ENCODE results near the gene OTUD5.
"Not testable (repeated sequence)": the region's sequence is repeated elsewhere in the genome, so short reads cannot be mapped to it uniquely, and the experiment has no call there.

Gene OTUD5

GRCh38 chrX:48910926-48911411 lies 46.4 kb downstream of the OTUD5 start:
- DNase-seq: no peak

GRCh38 chrX:48909703-48910294 lies 47.6 kb downstream of the OTUD5 start:
- no peak for DNase-seq

GRCh38 chrX:48908600-48908999 lies 48.8 kb downstream of the OTUD5 start:
- DNase-seq: no peak

DNA sequence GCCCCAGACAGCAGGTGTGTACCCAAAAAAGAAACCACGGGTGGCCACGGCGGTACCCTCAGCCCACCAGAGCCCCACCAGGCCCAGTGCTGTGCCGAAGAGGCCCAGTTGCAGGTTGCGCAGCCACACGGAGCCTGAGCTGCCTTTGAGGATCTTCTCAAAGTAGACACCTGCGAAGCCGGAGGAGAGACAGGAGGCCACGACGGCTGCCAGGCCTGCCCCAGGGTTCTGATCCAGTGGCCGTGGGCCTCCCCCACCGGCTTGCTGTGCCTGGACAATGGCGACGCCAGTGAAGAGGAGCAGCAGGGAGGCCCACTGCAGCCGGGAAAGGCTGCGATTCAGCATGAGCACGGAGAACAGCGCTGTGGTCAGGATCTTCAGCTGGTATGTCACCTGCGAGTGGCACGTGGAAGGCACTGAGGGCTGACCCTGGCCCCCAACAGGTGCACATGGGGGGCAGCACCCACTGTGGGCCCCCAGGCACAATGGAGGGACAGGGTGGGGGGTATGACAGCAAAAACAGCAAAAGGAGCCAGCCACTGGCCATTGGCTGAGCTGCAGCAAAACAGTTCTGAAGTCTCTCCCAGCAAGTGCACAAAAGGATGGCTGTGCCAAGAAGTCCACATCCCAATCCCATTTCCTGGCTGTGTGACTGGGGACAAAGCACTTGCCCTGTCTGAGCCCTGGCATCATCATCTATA lies 52.2 kb downstream of the OTUD5 start:
- DNase-seq: no peak

DNA sequence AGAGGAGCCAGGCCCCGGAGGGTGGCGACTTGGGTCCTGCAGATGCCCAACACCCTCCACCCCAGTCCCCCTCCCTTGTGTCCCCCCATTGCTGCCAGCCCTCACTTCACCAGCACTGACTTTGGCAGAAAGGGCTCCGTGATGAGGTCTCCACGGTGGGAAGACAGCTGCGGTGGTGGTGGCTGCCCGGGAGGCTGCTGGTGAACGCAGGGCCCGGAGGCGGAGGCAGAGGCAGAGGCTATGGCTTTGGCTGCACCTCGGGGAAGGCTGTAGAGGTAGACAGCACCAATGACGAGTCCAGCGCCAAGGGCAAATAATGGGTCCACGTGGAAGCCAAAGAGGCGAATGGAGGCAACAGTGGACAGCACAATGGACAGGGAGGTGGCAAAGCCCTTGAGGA lies 52.8 kb downstream of the OTUD5 start:
- DNase-seq: no peak

DNA sequence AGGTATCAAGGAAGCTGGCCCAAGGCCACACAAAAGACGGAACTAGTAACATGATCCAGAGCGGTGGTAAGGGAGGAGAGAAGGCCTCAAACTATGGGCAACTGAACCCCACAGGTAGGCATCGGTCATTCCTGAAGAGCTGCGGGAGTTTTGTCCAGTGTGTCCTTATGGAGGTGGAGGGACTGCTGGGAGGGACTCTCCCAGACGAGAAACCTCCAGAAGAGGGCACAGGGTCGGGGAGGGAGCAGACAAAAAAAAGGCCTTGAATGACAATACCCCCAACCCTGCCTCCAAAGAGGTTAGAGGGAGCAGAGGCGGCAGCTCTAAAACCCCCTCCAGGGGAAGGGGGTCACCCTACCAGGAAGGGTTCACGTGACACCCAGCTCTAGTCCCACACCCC lies 53.2 kb downstream of the OTUD5 start:
- DNase-seq: no peak

GRCh38 chrX:48903290-48903689 lies 54.1 kb downstream of the OTUD5 start:
- DNase-seq: no peak

- no peak for DNase-seq
Measured at GRCh38 chrX:48902776-48903175, 54.6 kb downstream of the OTUD5 start.

DNA sequence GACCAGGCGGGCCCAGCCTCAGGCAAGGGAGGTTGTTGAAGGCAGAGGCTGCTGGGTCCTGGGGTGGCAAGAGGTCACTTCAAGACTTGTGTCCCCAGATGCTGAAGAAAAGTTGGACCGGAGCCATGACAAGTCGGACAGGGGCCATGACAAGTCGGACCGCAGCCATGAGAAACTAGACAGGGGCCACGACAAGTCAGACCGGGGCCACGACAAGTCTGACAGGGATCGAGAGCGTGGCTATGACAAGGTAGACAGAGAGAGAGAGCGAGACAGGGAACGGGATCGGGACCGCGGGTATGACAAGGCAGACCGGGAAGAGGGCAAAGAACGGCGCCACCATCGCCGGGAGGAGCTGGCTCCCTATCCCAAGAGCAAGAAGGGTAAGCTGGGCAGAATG lies 55.3 kb downstream of the OTUD5 start:
- no peak for DNase-seq

GRCh38 chrX:48901069-48901468 lies 56.3 kb downstream of the OTUD5 start:
- DNase-seq: no peak

- no peak for DNase-seq
Measured at GRCh38 chrX:48899078-48899410, 58.4 kb downstream of the OTUD5 start.

DNA sequence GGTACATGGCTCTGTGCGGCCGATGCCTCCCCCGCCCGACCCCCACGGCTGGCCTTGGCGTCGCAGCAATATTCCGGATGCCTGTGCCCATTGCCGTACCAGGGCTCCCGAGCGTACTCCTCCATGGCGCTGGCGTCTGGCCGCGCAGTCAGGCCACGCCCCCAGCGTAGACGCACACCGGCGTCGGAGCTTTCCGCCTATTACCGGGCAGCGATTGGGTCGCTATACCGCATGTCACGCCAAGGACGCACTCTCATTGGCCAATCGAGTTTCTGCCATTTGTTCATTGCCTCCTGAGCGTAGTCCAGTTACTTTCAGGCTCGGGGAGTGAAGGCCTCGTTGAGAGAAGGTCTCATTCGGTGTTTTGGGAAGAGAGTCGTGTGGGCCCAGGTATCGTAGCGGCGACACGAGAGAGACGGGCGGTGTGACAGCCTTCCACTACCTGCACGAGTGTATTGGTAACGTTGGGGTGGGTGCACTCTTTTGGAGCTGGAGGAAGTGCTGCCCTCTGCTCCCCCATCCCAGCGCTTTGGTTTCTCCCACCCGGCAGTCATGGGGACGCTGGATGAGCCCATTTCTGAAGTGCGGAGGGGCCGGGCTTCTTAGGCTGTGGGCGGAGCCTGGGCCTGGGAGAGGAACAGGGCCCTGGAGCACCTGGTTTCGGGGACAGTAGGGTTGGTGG lies 59.6 kb downstream of the OTUD5 start, which contains the start of the genes PQBP1 and TIMM17B:
Gene PQBP1 (plus strand): TSS at position 306 of the 682 bp plus-strand sequence. CDS start 580 bp downstream, outside the sequence.
Gene TIMM17B (minus strand): TSS at position 144 of the 682 bp plus-strand sequence. CDS start 19 bp downstream, at position 125.
- peak; percentile 96 for DNase-seq

GRCh38 chrX:48897157-48897624 lies 60.2 kb downstream of the OTUD5 start:
- peak; percentile 63 for DNase-seq

GRCh38 chrX:48896611-48897011 lies 60.8 kb downstream of the OTUD5 start:
- DNase-seq: peak; percentile 13

DNA sequence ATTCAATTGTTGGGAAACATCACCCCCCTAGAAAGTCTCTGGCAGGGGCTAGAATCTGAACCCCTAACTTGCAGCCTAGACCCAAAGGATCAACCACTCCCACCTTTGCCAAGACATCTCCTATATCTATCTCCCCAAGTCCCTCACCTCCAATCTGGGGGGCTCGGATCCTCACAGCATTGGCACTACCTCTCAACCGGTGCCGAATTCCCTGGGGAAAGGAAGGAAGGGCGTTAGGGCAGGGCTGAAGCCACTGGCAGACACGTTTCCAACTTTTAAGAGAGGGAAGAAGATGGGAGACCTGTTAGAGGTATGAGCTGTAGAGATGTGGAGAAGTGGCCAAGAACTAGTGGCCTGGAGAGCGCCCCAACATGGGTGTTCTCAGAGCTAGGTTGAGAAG lies 62.5 kb downstream of the OTUD5 start:
- DNase-seq: no peak

DNA sequence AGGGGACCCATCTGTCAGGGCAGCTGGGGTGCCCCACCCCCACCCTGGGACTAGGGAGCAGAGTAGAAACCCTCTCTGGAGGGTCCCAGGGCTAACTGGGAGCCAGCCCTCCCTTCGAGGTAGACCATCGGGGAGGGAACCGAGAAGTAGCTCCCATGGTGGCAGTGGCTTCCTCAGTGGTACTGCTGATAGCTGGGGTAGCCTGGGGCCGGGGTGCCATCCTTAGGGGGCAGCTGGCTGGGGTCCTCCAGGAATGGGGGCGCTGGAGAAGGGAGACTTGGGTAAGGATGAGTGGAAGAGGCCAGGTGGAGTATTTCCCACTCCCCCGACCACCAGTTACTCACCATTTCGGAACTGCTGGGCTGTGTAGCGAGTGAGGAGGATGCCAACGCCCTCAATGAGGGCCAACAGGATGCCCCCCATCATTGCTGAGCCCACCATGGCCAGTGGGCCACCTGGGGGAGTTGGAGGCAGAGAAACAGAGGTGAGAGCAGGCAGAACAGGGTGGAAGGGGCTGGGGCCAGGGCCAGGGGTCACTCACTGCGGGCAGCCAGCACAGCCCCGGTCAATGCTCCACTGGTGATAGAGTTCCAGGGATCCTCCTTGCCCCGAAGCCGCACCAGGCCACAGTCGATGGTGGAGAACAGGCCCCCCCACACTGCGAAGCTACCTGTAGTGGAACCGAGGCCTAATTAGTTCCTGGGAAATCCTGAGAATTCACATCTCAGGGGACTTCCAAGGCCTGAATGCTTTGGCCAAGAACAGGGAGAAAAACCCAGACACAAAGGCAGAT lies 63.7 kb downstream of the OTUD5 start:
- DNase-seq: no peak

- no peak for DNase-seq
Measured at GRCh38 chrX:48892896-48893295, 64.5 kb downstream of the OTUD5 start.

GRCh38 chrX:48891402-48892288 lies 65.8 kb downstream of the OTUD5 start:
- peak; percentile 79 for DNase-seq

DNA sequence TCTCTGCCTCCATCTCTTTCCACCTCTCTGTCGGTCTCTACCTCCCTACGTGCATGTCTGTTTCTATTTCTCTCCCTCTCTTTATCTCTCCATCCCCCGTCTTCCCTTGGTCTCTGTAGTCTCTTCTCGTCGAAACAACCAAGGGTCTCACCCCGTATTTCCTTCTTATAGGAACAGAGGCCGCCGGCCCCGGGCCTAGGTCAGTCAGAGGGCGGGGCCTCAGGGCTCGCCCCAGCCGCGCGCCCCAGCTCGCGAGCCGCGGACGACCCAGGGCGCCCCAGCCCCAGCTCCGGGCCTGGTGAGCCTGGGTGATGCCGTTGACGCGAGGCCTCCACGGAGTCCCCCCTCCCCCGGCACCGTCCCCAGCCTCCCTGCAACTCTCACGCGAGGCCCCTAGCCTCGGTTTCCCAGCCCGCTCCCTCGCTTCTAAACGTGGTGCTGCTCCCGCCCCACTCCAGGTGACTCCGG lies 66.4 kb downstream of the OTUD5 start:
- no peak for DNase-seq

GRCh38 chrX:48890296-48890925 lies 67.0 kb downstream of the OTUD5 start:
- DNase-seq: no peak

- DNase-seq: not testable (repeated sequence)
Measured at GRCh38 chrX:48886586-48886985, 70.8 kb downstream of the OTUD5 start.
